Left lung (tissue), 10 donors: ENCODE measurements around the gene HADH. TPM values are rescaled to one million over a fixed set of nuclear protein-coding genes. Genes with fewer than 3 reads are reported as not detected.
"Not testable (repeated sequence)": the region's sequence is repeated elsewhere in the genome, so short reads cannot be mapped to it uniquely, and the experiment has no call there.

Source experiments
- ATAC-seq: fragments of 200-7000 bp; cut with Tn5 transposase; one replicate; pipeline ENCODE4 v1.9.1; 2020; ENCODE audit warnings: moderate library complexity
- DNase-seq, 4 donors: peaks; one replicate each; pipeline ENCODE4 v3.0.0-alpha.2; 2013 to 2020
- H3K27ac ChIP-seq, 2 donors: fragments of 200-600 bp; sonication (generic) in 1 of 2; one replicate each; pipeline versions ENCODE4 v1.5.0 to v1.8.0; 2020 to 2021
- H3K27me3 ChIP-seq, 2 donors: fragments of 200-600 bp; sonication (generic) in 1 of 2; one replicate each; pipeline versions ENCODE4 v1.5.0 to v1.8.0; 2020 to 2021
- H3K36me3 ChIP-seq, 2 donors: fragments of 200-600 bp; sonication (generic) in 1 of 2; one replicate each; pipeline versions ENCODE4 v1.5.0 to v1.8.0; 2020 to 2021
- H3K4me1 ChIP-seq, 2 donors: fragments of 200-600 bp; one replicate each; pipeline ENCODE4 v1.8.0; 2021
- H3K4me3 ChIP-seq, 2 donors: fragments of 200-600 bp; sonication (generic) in 1 of 2; one replicate each; pipeline versions ENCODE4 v1.5.0 to v1.8.0; 2020 to 2021; ENCODE audit warnings: mild to moderate bottlenecking in 1 of 2
- H3K9me3 ChIP-seq, 2 donors: fragments of 200-600 bp; sonication (generic) in 1 of 2; one replicate each; pipeline versions ENCODE4 v1.5.0 to v1.8.0; 2020 to 2021
- intact Hi-C, 2 donors: fragments of 100-400 bp; cut with DNase I; formaldehyde crosslinking; loops; one replicate each; pipeline versions ENCODE4 v1.11.2 to v1.14.2; 2022
- polyA plus RNA-seq, 6 donors: library from polyadenylated mRNA; unstranded; fragments of 120-200 nt; gene quantifications; one replicate each; pipeline ENCODE4 v1.2.1, GENCODE V29; 2013; ENCODE audit not compliant: insufficient read length in 6 of 6
- total RNA-seq, 2 donors: library from RNA; stranded (reverse); fragmentation: NEBNext Ultra II Directional; extraction: Animal tissue kit (Norgen Biotek cat#: 25700); gene quantifications; one replicate each; pipeline ENCODE4 v1.2.1, GENCODE V29; 2021
- TF ChIP-seq, protein P1 (sequence below), 2 donors: fragments of 200-600 bp; sonication (generic) in 1 of 2; IDR thresholded peaks; one replicate each; pipeline versions ENCODE4 v1.5.0 to v1.8.0; 2021; ENCODE audit warnings: antibody characterized with exemption in 2 of 2
- donor health status: DM: no; HTN: yes; CAD: no.
- donor health status: DM: no; HTN: no; CAD: no.

HADH gene
- total and polyA plus RNA-seq, 8 donors, result 40.3 to 83.4 (median 72.0) TPM

DNA sequence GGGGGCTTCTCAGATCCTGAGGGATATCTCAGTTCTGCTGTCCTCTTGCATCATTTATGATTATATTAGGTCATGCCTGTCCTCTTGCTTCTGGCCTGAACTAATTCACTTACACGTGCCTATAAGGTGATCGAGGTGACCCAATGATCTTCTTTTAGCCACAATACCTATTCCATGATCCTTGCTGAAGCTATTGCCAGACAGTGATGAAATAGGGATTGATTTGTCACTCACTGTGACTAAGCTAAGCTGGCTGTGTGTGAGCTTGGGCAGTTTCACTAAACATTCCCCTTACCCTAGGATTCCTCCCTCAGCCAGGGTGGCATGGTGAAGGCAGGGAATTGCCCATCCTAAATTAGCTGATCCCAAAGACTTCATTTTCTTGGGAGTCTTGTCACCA lies 19.0 kb downstream of the HADH start:
- no peak overlapping the region for H3K27ac ChIP-seq
- intact Hi-C loops, result no loop called here
- H3K27me3 ChIP-seq, result no peaks in the 10 kb centered on the region
- no peak overlapping the region for H3K4me3 ChIP-seq
- H3K4me1 ChIP-seq, result no peaks in the 10 kb centered on the region
- H3K36me3 ChIP-seq, result peaks cover 0 to 16% of the 10 kb centered on the region in 2 donors
- no peaks in the 10 kb centered on the region for H3K9me3 ChIP-seq
- ATAC-seq, result no peak
- DNase-seq, result no peak
- TF ChIP-seq, protein P1, sequence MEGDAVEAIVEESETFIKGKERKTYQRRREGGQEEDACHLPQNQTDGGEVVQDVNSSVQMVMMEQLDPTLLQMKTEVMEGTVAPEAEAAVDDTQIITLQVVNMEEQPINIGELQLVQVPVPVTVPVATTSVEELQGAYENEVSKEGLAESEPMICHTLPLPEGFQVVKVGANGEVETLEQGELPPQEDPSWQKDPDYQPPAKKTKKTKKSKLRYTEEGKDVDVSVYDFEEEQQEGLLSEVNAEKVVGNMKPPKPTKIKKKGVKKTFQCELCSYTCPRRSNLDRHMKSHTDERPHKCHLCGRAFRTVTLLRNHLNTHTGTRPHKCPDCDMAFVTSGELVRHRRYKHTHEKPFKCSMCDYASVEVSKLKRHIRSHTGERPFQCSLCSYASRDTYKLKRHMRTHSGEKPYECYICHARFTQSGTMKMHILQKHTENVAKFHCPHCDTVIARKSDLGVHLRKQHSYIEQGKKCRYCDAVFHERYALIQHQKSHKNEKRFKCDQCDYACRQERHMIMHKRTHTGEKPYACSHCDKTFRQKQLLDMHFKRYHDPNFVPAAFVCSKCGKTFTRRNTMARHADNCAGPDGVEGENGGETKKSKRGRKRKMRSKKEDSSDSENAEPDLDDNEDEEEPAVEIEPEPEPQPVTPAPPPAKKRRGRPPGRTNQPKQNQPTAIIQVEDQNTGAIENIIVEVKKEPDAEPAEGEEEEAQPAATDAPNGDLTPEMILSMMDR (IDR thresholded peaks at IDR 0.05), result no peak

GRCh38 chr4:108010167-108010566 lies 20.5 kb downstream of the HADH start:
- DNase-seq (no peak), ATAC-seq (no peak)
- no peak overlapping the region for H3K27ac ChIP-seq

DNA sequence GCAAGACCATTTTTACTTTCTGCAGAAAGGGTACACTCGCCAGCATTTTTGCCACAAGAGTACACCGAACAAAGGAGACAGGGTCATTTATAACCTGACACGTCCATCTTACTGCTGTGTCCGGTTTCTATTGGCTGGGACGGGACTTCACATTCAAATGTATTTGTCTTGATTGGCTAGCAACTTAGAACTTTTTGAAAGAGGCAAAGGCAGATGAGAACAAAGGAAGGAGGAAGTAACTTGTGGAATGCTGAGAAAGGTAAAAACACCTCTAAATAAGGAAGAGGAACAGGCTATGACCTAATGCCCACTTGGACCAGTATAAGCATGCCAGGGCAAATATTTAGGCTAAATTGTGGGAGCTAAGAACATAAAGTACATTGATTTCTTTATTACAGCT lies 22.7 kb downstream of the HADH start:
- H3K27me3 ChIP-seq, DNase-seq, H3K4me1 ChIP-seq, H3K27ac ChIP-seq, intact Hi-C loops, H3K4me3 ChIP-seq, ATAC-seq, H3K9me3 ChIP-seq: not testable (repeated sequence)
- H3K36me3 ChIP-seq, result peaks cover 0 to 35% of the 10 kb centered on the region in 2 donors

More at GRCh38 chr4:108010167-108010566, 20.5 kb downstream of the HADH start:
- Histone ChIP-seq H3K4me3 (no peak overlapping the region), H3K4me1 (no peaks in the 10 kb centered on the region), H3K9me3 (no peaks in the 10 kb centered on the region), H3K27me3 (no peaks in the 10 kb centered on the region), H3K36me3 (peaks cover 0 to 21% of the 10 kb centered on the region in 2 donors)
- intact Hi-C loops, result no loop called here
- TF ChIP-seq, protein P1 (IDR thresholded peaks at IDR 0.05), result no peak

GRCh38 chr4:108013327-108013726 lies 23.6 kb downstream of the HADH start:
- DNase-seq, result no peak
- intact Hi-C loops, result no loop called here
- Histone ChIP-seq H3K36me3 (peaks cover 0 to 35% of the 10 kb centered on the region in 2 donors), H3K4me1 (no peaks in the 10 kb centered on the region), H3K9me3 (no peaks in the 10 kb centered on the region), H3K27ac (no peak overlapping the region), H3K4me3 (no peak overlapping the region), H3K27me3 (no peaks in the 10 kb centered on the region)
- TF ChIP-seq, protein P1 (IDR thresholded peaks at IDR 0.05), result no peak
- ATAC-seq, result no peak

- Histone ChIP-seq H3K27me3 (no peaks in the 10 kb centered on the region), H3K4me3 (no peak overlapping the region), H3K27ac (no peak overlapping the region), H3K9me3 (no peaks in the 10 kb centered on the region), H3K36me3 (peaks cover 0 to 35% of the 10 kb centered on the region in 2 donors), H3K4me1 (no peaks in the 10 kb centered on the region)
- DNase-seq, result no peak
- ATAC-seq, result no peak
- TF ChIP-seq, protein P1 (IDR thresholded peaks at IDR 0.05), result no peak
- intact Hi-C loops, result no loop called here
Measured at GRCh38 chr4:108013955-108014354, 24.3 kb downstream of the HADH start.
